SK-N-SH treated with all-trans-retinoic acid at 6 μM for 48 hours (cell line): ENCODE data around the gene TERC.

ENCODE experiments used
- GLIS3 ChIP-seq: fragments of 250-450 bp; sonication (Bioruptor Pico); IDR thresholded peaks from 2 replicates; pipeline ENCODE4 v1.5.0; 2020; ENCODE audit warnings: mild to moderate bottlenecking, moderate library complexity
- ZNF8 ChIP-seq: fragments of 450-650 bp; formaldehyde crosslinking; IDR thresholded peaks from 2 replicates; pipeline ENCODE4 v1.5.0; 2020; ENCODE audit warnings: mild to moderate bottlenecking, moderate library complexity

DNA sequence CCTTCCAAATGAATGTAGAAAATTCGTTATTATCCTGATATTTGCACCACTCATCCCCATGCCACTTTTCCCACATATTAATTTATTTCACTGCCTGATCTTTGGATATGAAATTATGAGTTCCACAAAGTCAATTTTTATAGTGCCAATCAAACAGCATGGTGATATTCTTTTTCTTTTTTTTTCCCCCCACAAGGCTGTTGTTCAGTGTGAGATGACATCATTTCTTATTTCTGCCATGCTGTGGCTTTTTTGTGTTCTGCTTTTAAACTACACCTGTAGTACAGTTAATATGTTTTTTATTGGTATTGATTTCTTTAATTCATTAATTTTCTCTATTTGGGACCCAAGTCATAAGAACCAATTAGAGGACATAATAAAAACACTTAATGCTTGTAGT is 22.9 kb upstream of the TERC start:
- TF ChIP-seq ZNF8 (CRISPR knock-in tag) (no peak), GLIS3 (no peak)
